Caco-2 (cell line): ENCODE results near the gene LTB4R2. TPM values are rescaled to one million over a fixed set of nuclear protein-coding genes. Genes with fewer than 3 reads are reported as not detected.

Experiments used
- BruUV-seq: library from RNA; stranded (reverse); fragments of 400-500 nt; replicated peaks from 2 replicates; lab custom pipeline; 2021; lab: Mats Ljungman, UMichigan
- CTCF ChIA-PET: fragments of 300-600 bp; sonication (Branson Sonifier 250); formaldehyde crosslinking; loops from one replicate; lab custom pipeline; 2022; ENCODE audit warnings: antibody characterized with exemption; lab: Charles Lee
- POLR2A ChIA-PET: fragments of 300-600 bp; sonication (Branson Sonifier 250); formaldehyde crosslinking; loops from one replicate; lab custom pipeline; 2022; ENCODE audit warnings: antibody characterized with exemption; lab: Charles Lee
- DNase-seq, 2 experiments: peaks; one replicate each; pipeline versions ENCODE4 v3.0.0 to v3.0.0-alpha.2; 2020 to 2022
- H3K27me3 ChIP-seq: replicated peaks from 2 replicates; pipeline ENCODE4 v1.6.0; 2011; ENCODE audit warnings: low read length; ENCODE audit not compliant: control insufficient read depth, insufficient read depth
- H3K36me3 ChIP-seq: 2 replicates; pipeline ENCODE4 v1.5.1; 2011; ENCODE audit warnings: low read length; ENCODE audit not compliant: control insufficient read depth, insufficient read depth
- H3K4me1 ChIP-seq: fragments of 250-450 bp; sonication (Bioruptor Pico); 2 replicates; pipeline ENCODE4 v1.5.1; 2020; ENCODE audit warnings: mild to moderate bottlenecking
- H3K4me3 ChIP-seq: 2 replicates; pipeline ENCODE4 v1.5.1; 2011; ENCODE audit warnings: low read depth, mild to moderate bottlenecking, control low read depth, low read length
- H3K9me3 ChIP-seq: fragments of 250-450 bp; sonication (Bioruptor Pico); 2 replicates; pipeline ENCODE4 v1.5.1; 2020; ENCODE audit warnings: mild to moderate bottlenecking, moderate library complexity
- H3K27ac Mint-ChIP-seq: one replicate; pipeline ENCODE4 v1.8.0; 2022; ENCODE audit warnings: mixed read lengths; ENCODE audit not compliant: unreplicated experiment
- H3K27me3 Mint-ChIP-seq: one replicate; pipeline ENCODE4 v1.8.0; 2022; ENCODE audit warnings: mixed read lengths; ENCODE audit not compliant: insufficient read depth, unreplicated experiment
- H3K36me3 Mint-ChIP-seq: one replicate; pipeline ENCODE4 v1.8.0; 2022; ENCODE audit warnings: mild to moderate bottlenecking, mixed read lengths; ENCODE audit not compliant: insufficient read depth, unreplicated experiment
- H3K4me1 Mint-ChIP-seq: one replicate; pipeline ENCODE4 v1.8.0; 2022; ENCODE audit warnings: low read depth, mixed read lengths; ENCODE audit not compliant: unreplicated experiment
- H3K4me3 Mint-ChIP-seq: one replicate; pipeline ENCODE4 v1.8.0; 2022; ENCODE audit warnings: mild to moderate bottlenecking, moderate library complexity, mixed read lengths; ENCODE audit not compliant: unreplicated experiment
- H3K9me3 Mint-ChIP-seq: one replicate; pipeline ENCODE4 v1.8.0; 2022; ENCODE audit warnings: mixed read lengths; ENCODE audit not compliant: unreplicated experiment
- intact Hi-C: fragments of 100-400 bp; cut with micrococcal nuclease; formaldehyde crosslinking; loops from one replicate; pipeline ENCODE4 v1.10.0; 2022; ENCODE audit not compliant: unreplicated experiment
- total RNA-seq: library from RNA; stranded (reverse); gene quantifications from 2 replicates; pipeline ENCODE4 v1.2.3, GENCODE V29; 2022
- TF ChIP-seq, protein P1 (sequence below), 2 experiments: fragments of 200-600 bp in 1 of 2; IDR thresholded peaks; 1 replicate in 1 of 2; 2 replicates in 1 of 2; pipeline versions ENCODE4 v1.5.1 to v1.8.0; 2011 to 2022; ENCODE audit warnings: antibody characterized with exemption in 1 of 2, control low read depth in 1 of 2, inconsistent platforms in 1 of 2, low read depth in 1 of 2, low read length in 1 of 2, mild to moderate bottlenecking in 1 of 2, moderate library complexity in 1 of 2; ENCODE audit not compliant: insufficient read depth in 1 of 2, severe bottlenecking in 1 of 2, unreplicated experiment in 1 of 2

Gene LTB4R2
- total RNA-seq, 1 experiment from 2014 or later: 10.3 TPM

DNA sequence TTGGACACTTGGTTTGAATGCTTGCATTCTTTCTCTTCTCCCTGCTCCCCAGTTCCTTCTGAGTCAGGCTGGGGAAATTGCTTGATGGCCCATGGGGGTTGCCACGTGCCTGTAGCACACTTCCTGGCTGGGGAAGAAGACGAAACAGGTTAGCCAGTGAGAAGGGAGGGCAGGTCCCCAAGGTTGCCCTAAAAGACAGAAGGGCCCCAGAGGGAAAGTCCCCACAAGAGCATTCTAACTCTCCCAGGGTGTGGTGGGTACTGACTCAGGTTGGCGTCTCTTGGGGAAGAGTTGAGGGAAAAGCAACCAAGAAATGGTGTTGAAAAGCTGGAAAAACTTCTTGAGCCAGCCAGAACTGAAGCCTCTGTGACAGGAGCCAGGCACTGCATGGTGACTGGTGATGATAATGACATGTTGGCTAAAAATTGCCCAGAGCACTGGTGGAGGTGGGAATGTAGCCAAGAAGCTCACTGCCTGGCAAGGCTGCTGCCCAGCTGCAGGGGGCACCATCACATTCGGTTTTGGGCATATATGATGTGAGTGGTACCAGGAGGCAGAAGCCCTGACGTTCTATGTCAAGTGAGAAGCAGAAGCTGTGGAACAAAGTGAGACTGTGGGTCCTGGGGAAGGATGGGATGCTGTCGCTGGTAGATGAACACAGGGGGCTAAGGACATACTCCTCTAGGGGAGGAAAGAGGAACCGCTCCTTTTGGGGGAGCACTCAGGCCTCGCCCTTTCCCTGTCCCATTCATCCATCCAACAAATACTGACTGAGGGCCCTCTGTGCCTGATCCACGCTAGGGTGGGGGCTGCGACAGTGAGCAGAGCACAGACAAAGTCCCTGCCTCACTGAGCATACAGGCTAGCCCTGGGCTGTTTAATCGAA is 30.4 kb upstream of the LTB4R2 start:
- Histone ChIP-seq H3K9me3 (no peaks in the 10 kb centered on the region), H3K27me3 (no peaks in the 10 kb centered on the region), H3K36me3 (no peaks in the 10 kb centered on the region), H3K4me1 (no peaks in the 10 kb centered on the region), H3K4me3 (no peak overlapping the region)
- TF ChIP-seq, protein P1, sequence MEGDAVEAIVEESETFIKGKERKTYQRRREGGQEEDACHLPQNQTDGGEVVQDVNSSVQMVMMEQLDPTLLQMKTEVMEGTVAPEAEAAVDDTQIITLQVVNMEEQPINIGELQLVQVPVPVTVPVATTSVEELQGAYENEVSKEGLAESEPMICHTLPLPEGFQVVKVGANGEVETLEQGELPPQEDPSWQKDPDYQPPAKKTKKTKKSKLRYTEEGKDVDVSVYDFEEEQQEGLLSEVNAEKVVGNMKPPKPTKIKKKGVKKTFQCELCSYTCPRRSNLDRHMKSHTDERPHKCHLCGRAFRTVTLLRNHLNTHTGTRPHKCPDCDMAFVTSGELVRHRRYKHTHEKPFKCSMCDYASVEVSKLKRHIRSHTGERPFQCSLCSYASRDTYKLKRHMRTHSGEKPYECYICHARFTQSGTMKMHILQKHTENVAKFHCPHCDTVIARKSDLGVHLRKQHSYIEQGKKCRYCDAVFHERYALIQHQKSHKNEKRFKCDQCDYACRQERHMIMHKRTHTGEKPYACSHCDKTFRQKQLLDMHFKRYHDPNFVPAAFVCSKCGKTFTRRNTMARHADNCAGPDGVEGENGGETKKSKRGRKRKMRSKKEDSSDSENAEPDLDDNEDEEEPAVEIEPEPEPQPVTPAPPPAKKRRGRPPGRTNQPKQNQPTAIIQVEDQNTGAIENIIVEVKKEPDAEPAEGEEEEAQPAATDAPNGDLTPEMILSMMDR (IDR thresholded peaks at IDR 0.05; ENCODE audit: insufficient read depth in 1 of 2, low read depth in 1 of 2, low read length in 1 of 2, severe bottlenecking in 1 of 2, unreplicated experiment in 1 of 2): no peak
- Mint-ChIP-seq H3K4me1 (no peaks in the 10 kb centered on the region), H3K36me3 (no peaks in the 10 kb centered on the region), H3K27me3 (no peaks in the 10 kb centered on the region), H3K4me3 (no peak overlapping the region), H3K9me3 (no peaks in the 10 kb centered on the region), H3K27ac (no peak overlapping the region)
- no peak for DNase-seq
- intact Hi-C loops: no loop called here
- ChIA-PET POLR2A (no interaction called here), CTCF (interaction anchor here (0.6 to 1.6 kb wide), 5 partner anchors 8 to 51 kb away, joined by 3 to 5 read pairs (median 3); partner anchors contain the start of gene RABGGTA)
- BruUV-seq: no TSS peak

DNA sequence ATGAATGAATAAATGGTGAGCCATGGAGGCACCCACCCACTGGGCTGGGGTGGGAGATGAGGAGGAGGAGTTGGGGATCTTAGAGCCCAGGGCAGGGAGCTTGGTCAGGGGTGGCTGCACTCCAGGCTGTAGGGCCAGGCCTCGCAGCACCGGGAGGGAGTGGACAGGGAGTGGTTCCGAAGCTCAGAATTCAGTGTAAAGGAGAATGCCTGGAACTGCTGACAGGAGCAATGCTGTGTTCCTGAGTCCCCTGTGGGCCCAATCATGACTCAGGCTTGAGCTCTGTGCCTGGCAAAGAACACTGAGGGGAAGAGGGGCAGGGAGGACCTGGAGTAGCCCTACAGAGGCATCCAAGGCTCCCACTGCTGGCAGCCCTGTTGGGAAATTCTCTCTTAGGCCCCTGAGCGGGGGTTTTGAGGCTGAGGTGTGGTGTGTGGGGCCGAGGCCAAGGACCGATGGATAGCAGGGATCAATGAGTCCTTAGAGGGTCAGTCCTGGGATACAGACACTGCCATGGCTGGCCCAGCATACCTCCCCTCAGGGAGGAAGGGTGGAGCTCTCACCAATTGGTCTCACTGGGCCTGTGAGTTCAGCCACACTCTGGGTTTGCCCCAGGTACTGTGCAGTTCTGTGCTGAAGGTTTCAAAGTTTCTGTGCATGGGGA is 29.0 kb upstream of the LTB4R2 start:
- Mint-ChIP-seq H3K9me3 (no peaks in the 10 kb centered on the region), H3K27me3 (no peaks in the 10 kb centered on the region), H3K4me3 (no peak overlapping the region), H3K4me1 (no peaks in the 10 kb centered on the region), H3K27ac (no peak overlapping the region), H3K36me3 (no peaks in the 10 kb centered on the region)
- intact Hi-C loops: no loop called here
- ChIA-PET CTCF (interaction anchor here (1.6 kb wide), 1 partner anchor 10 kb away, joined by 5 read pairs; the partner anchor contains the start of gene RABGGTA), POLR2A (no interaction called here)
- Histone ChIP-seq H3K27me3 (no peaks in the 10 kb centered on the region), H3K36me3 (no peaks in the 10 kb centered on the region), H3K4me3 (no peak overlapping the region), H3K9me3 (no peaks in the 10 kb centered on the region), H3K4me1 (no peaks in the 10 kb centered on the region)
- DNase-seq: no peak
- TF ChIP-seq, protein P1 (IDR thresholded peaks at IDR 0.05; ENCODE audit: insufficient read depth in 1 of 2, low read depth in 1 of 2, low read length in 1 of 2, severe bottlenecking in 1 of 2, unreplicated experiment in 1 of 2): no peak
- no TSS peak for BruUV-seq

DNA sequence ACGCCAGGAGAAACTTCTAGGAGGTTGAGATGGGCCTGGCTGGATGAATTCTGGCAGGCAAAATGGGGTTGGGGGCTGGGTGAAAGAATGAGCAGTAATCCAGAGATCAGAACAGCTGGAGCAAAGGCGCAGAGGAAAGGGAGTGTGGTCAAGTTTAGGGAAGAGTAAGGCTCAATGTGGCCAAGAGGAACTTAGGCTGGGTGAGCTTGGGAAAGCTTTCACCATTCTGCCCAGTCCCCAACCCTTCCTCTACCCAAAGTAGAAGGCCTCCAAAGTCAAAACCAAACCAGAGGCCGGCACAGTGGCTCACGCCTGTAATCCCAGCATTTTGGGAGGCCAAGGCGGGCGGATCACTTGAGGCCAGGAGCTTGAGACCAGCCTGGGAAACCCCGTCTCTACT is 28.3 kb upstream of the LTB4R2 start:
- no peaks in the 10 kb centered on the region for H3K27me3 ChIP-seq
- no TSS peak for BruUV-seq
- H3K36me3 ChIP-seq: no peaks in the 10 kb centered on the region
- H3K4me1 ChIP-seq: no peaks in the 10 kb centered on the region
- no peaks in the 10 kb centered on the region for H3K4me1 Mint-ChIP-seq
- POLR2A ChIA-PET: no interaction called here
- intact Hi-C loops: no loop called here
- H3K9me3 Mint-ChIP-seq: no peaks in the 10 kb centered on the region
- CTCF ChIA-PET: no interaction called here
- H3K9me3 ChIP-seq: no peaks in the 10 kb centered on the region
- DNase-seq: no peak
- no peak overlapping the region for H3K27ac Mint-ChIP-seq
- H3K27me3 Mint-ChIP-seq: no peaks in the 10 kb centered on the region
- TF ChIP-seq, protein P1 (IDR thresholded peaks at IDR 0.05; ENCODE audit: insufficient read depth in 1 of 2, low read depth in 1 of 2, low read length in 1 of 2, severe bottlenecking in 1 of 2, unreplicated experiment in 1 of 2): no peak
- H3K4me3 Mint-ChIP-seq: no peak overlapping the region
- H3K36me3 Mint-ChIP-seq: no peaks in the 10 kb centered on the region
- no peak overlapping the region for H3K4me3 ChIP-seq
